Pancreas (tissue), 10 donors: ENCODE results near the gene MAPK1. TPM values are rescaled to one million over a fixed set of nuclear protein-coding genes. Genes with fewer than 3 reads are reported as not detected.
"Not testable (repeated sequence)": the region's sequence is repeated elsewhere in the genome, so short reads cannot be mapped to it uniquely, and the experiment has no call there.

Experiments
- ATAC-seq, 4 donors: fragments of 200-7000 bp; cut with Tn5 transposase; one replicate each; pipeline versions ENCODE4 v1.8.0 to v1.9.1; 2020; ENCODE audit warnings: mild to moderate bottlenecking in 4 of 4, moderate library complexity in 4 of 4
- DNase-seq, 6 donors: peaks; one replicate each; pipeline ENCODE4 v3.0.0-alpha.2; 2020
- FAIRE-seq: peaks from 2 replicates; lab custom pipeline; 2012; peaks lifted over from hg19 to GRCh38; lab: Jason Lieb, UNC
- H3K27ac ChIP-seq, 4 donors: fragments of 200-600 bp; sonication (generic); 1 replicate in 3 of 4; 2 replicates in 1 of 4; pipeline versions ENCODE4 v1.5.0 to v1.8.0; 2020
- H3K27me3 ChIP-seq, 4 donors: fragments of 200-600 bp; one replicate each; pipeline ENCODE4 v1.8.0; 2021
- H3K36me3 ChIP-seq, 3 donors: fragments of 200-600 bp; sonication (generic) in 1 of 3; one replicate each; pipeline versions ENCODE4 v1.5.0 to v1.8.0; 2020 to 2021
- H3K4me1 ChIP-seq, 3 donors: fragments of 200-600 bp; one replicate each; pipeline ENCODE4 v1.8.0; 2021
- H3K4me3 ChIP-seq, 4 donors: fragments of 200-600 bp; sonication (generic) in 2 of 4; one replicate each; pipeline versions ENCODE4 v1.5.0 to v1.8.0; 2020 to 2021
- H3K9me3 ChIP-seq, 4 donors: fragments of 200-600 bp; one replicate each; pipeline ENCODE4 v1.8.0; 2021
- CTCF ChIP-seq, 4 donors: fragments of 200-600 bp; sonication (generic) in 3 of 4; IDR thresholded peaks; one replicate each; pipeline versions ENCODE4 v1.5.0 to v1.8.0; 2021; ENCODE audit warnings: antibody characterized with exemption in 4 of 4
- WGBS, 2 donors: extraction: QIAGEN DNeasy Blood & Tissue Kit; methylation state at CpG; one replicate each; pipeline ENCODE4 v1.1.7; 2013; 5-methylcytosine and 5-hydroxymethylcytosine counted together
- intact Hi-C, 3 donors: fragments of 100-400 bp; cut with DNase I; formaldehyde crosslinking; loops; one replicate each; pipeline versions ENCODE4 v1.11.1 to v1.14.2; 2022
- polyA plus RNA-seq, 2 donors: library from polyadenylated mRNA; stranded (reverse); fragments of 200-250 nt; gene quantifications; one replicate each; pipeline ENCODE4 v1.2.3, GENCODE V29; 2013
- total RNA-seq, 6 donors: library from RNA; stranded (reverse); fragmentation: NEBNext Ultra II Directional in 4 of 6; extraction: Animal tissue kit (Norgen Biotek cat#: 25700) in 4 of 6; gene quantifications; one replicate each; pipeline versions ENCODE4 v1.2.1 to v1.2.4, GENCODE V29; 2021 to 2023
- donor health status: healthy with polysubstance abuse.
- donor health status: DM: no; HTN: no; CAD: no; lungs with moderate emphysema.
- donor health status: DM: no; HTN: no; CAD: no.
- donor health status: control.
- donor health status: control.
- donor health status: Bipolar disorder and iron deficiency.
- donor health status: DM: yes; HTN: yes; CAD: no.
- donor health status: DM: no; HTN: no; CAD: no.
- donor health status: DM: no; HTN: no; CAD: no.
- donor health status: DM: yes; HTN: yes; CAD: no.

Gene MAPK1
- total and polyA plus RNA-seq, 8 donors: 7.0 to 85.7 (median 66.4) TPM

- TF ChIP-seq CTCF (IDR thresholded peaks at IDR 0.05): no peak
- DNase-seq (no peak), FAIRE-seq (no peak), ATAC-seq (no peak)
- Histone ChIP-seq H3K36me3 (no peaks in the 10 kb centered on the region), H3K4me1 (peaks cover 0 to 7% (median 0%) of the 10 kb centered on the region in 3 donors), H3K4me3 (no peak overlapping the region), H3K9me3 (no peaks in the 10 kb centered on the region), H3K27ac (no peak overlapping the region), H3K27me3 (no peaks in the 10 kb centered on the region)
- 82 to 87% methylated on average over 5 of the region's 5 CpGs for WGBS, 2 donors
- intact Hi-C loops: no loop called here
These were observed 135.9 kb downstream of the MAPK1 start for GRCh38 chr22:21731503-21731902.

GRCh38 chr22:21730535-21731308 is 136.7 kb downstream of the MAPK1 start:
- intact Hi-C loops: no loop called here
- H3K9me3 ChIP-seq: no peaks in the 10 kb centered on the region
- H3K36me3 ChIP-seq: no peaks in the 10 kb centered on the region
- FAIRE-seq (no peak), DNase-seq (no peak), ATAC-seq (no peak)
- no peaks in the 10 kb centered on the region for H3K27me3 ChIP-seq
- 90 to 92% methylated on average over 9 of the region's 9 CpGs for WGBS, 2 donors
- peaks cover 0 to 7% (median 0%) of the 10 kb centered on the region in 3 donors for H3K4me1 ChIP-seq
- no peak overlapping the region for H3K4me3 ChIP-seq
- H3K27ac ChIP-seq: no peak overlapping the region
- TF ChIP-seq CTCF (IDR thresholded peaks at IDR 0.05): no peak

- 75 to 76% methylated on average over 3 of the region's 3 CpGs for WGBS, 2 donors
- intact Hi-C loops, H3K4me3 ChIP-seq, H3K27ac ChIP-seq, DNase-seq, H3K4me1 ChIP-seq, ATAC-seq, H3K27me3 ChIP-seq, H3K36me3 ChIP-seq, FAIRE-seq, H3K9me3 ChIP-seq: not testable (repeated sequence)
These were observed 138.3 kb downstream of the MAPK1 start for GRCh38 chr22:21729184-21729583.

GRCh38 chr22:21728270-21728669 is 139.2 kb downstream of the MAPK1 start:
- no peaks in the 10 kb centered on the region for H3K4me1 ChIP-seq
- no peaks in the 10 kb centered on the region for H3K36me3 ChIP-seq
- no peak overlapping the region for H3K4me3 ChIP-seq
- intact Hi-C loops: no loop called here
- TF ChIP-seq CTCF (IDR thresholded peaks at IDR 0.05): no peak
- WGBS, 2 donors: 76 to 79% methylated on average over 12 of the region's 12 CpGs
- no peaks in the 10 kb centered on the region for H3K27me3 ChIP-seq
- FAIRE-seq (no peak), DNase-seq (no peak), ATAC-seq (no peak)
- H3K27ac ChIP-seq: no peak overlapping the region
- H3K9me3 ChIP-seq: no peaks in the 10 kb centered on the region

GRCh38 chr22:21727768-21728167 is 139.7 kb downstream of the MAPK1 start:
- intact Hi-C loops: no loop called here
- Histone ChIP-seq H3K36me3 (no peaks in the 10 kb centered on the region), H3K27me3 (no peaks in the 10 kb centered on the region), H3K4me1 (no peaks in the 10 kb centered on the region), H3K9me3 (no peaks in the 10 kb centered on the region), H3K4me3 (no peak overlapping the region), H3K27ac (no peak overlapping the region)
- no peak for TF ChIP-seq CTCF (IDR thresholded peaks at IDR 0.05)
- ATAC-seq (no peak), DNase-seq (peak in 1 of 6 donors; percentile 45), FAIRE-seq (no peak)
- 91 to 92% methylated on average over 10 of the region's 10 CpGs for WGBS, 2 donors
